Measurements from ENCODE around the gene CASKIN1.

Gene CASKIN1

GRCh38 chr16:2172688-2173335, 23.6 kb downstream of the CASKIN1 start:
- Histone ChIP-seq H4K20me1 (ENCODE audit: insufficient read depth, low read length) (no peaks in the 10 kb centered on the region), H3K4me3 (ENCODE audit: low read depth, low read length, poor library complexity, severe bottlenecking) (no peak overlapping the region), H3K36me3 (ENCODE audit: insufficient read depth, low read length) (peaks cover 46% of the 10 kb centered on the region), H3K9me3 (ENCODE audit: low read length) (no peaks in the 10 kb centered on the region), H2AFZ (ENCODE audit: low read length) (no peak overlapping the region), H3K79me2 (ENCODE audit: insufficient read depth, low read length) (no peaks in the 10 kb centered on the region), H3K4me2 (ENCODE audit: low read length) (no peak overlapping the region), H3K9me2 (ENCODE audit: low read depth, low read length) (no peaks in the 10 kb centered on the region), H3K9ac (ENCODE audit: low read length) (no peak overlapping the region), H3K27me3 (ENCODE audit: insufficient read depth, low read length) (no peaks in the 10 kb centered on the region), H3K4me1 (ENCODE audit: insufficient read depth, low read length, severe bottlenecking) (no peaks in the 10 kb centered on the region), H3K27ac (ENCODE audit: low read depth, low read length, poor library complexity, severe bottlenecking) (no peak overlapping the region), H3F3A (ENCODE audit: insufficient read depth, low read length) (no peaks in the 10 kb centered on the region)
- no peak for TF ChIP-seq CTCF (IDR thresholded peaks at IDR 0.05; ENCODE audit: low read length)
- TF ChIP-seq EZH2 (IDR thresholded peaks at IDR 0.05; ENCODE audit: borderline replicate concordance, low read length) = no peak

GRCh38 chr16:2171601-2172178, 24.7 kb downstream of the CASKIN1 start:
- H4K20me1 ChIP-seq (ENCODE audit: insufficient read depth, low read length) = no peaks in the 10 kb centered on the region
- no peaks in the 10 kb centered on the region for H3K9me3 ChIP-seq (ENCODE audit: low read length)
- H3K4me2 ChIP-seq (ENCODE audit: low read length) = no peak overlapping the region
- H3K9me2 ChIP-seq (ENCODE audit: low read depth, low read length) = no peaks in the 10 kb centered on the region
- H3K4me3 ChIP-seq (ENCODE audit: low read depth, low read length, poor library complexity, severe bottlenecking) = no peak overlapping the region
- H3K36me3 ChIP-seq (ENCODE audit: insufficient read depth, low read length) = peaks cover 52% of the 10 kb centered on the region
- H3K27me3 ChIP-seq (ENCODE audit: insufficient read depth, low read length) = no peaks in the 10 kb centered on the region
- H3K4me1 ChIP-seq (ENCODE audit: insufficient read depth, low read length, severe bottlenecking) = no peaks in the 10 kb centered on the region
- no peaks in the 10 kb centered on the region for H3K79me2 ChIP-seq (ENCODE audit: insufficient read depth, low read length)
- H3F3A ChIP-seq (ENCODE audit: insufficient read depth, low read length) = no peaks in the 10 kb centered on the region
- TF ChIP-seq EZH2 (IDR thresholded peaks at IDR 0.05; ENCODE audit: borderline replicate concordance, low read length) = no peak
- no peak for TF ChIP-seq CTCF (IDR thresholded peaks at IDR 0.05; ENCODE audit: low read length)
- H2AFZ ChIP-seq (ENCODE audit: low read length) = no peak overlapping the region
- H3K27ac ChIP-seq (ENCODE audit: low read depth, low read length, poor library complexity, severe bottlenecking) = no peak overlapping the region
- H3K9ac ChIP-seq (ENCODE audit: low read length) = no peak overlapping the region

- no peak for TF ChIP-seq EZH2 (IDR thresholded peaks at IDR 0.05; ENCODE audit: borderline replicate concordance, low read length)
- TF ChIP-seq CTCF (IDR thresholded peaks at IDR 0.05; ENCODE audit: low read length) = no peak
- no peaks in the 10 kb centered on the region for H3K79me2 ChIP-seq (ENCODE audit: insufficient read depth, low read length)
- H2AFZ ChIP-seq (ENCODE audit: low read length) = no peak overlapping the region
- no peaks in the 10 kb centered on the region for H3K4me1 ChIP-seq (ENCODE audit: insufficient read depth, low read length, severe bottlenecking)
- H3K9me2 ChIP-seq (ENCODE audit: low read depth, low read length) = no peaks in the 10 kb centered on the region
- no peak overlapping the region for H3K4me3 ChIP-seq (ENCODE audit: low read depth, low read length, poor library complexity, severe bottlenecking)
- H3K9me3 ChIP-seq (ENCODE audit: low read length) = no peaks in the 10 kb centered on the region
- no peak overlapping the region for H3K4me2 ChIP-seq (ENCODE audit: low read length)
- H3K27me3 ChIP-seq (ENCODE audit: insufficient read depth, low read length) = no peaks in the 10 kb centered on the region
- no peak overlapping the region for H3K9ac ChIP-seq (ENCODE audit: low read length)
- no peak overlapping the region for H3K27ac ChIP-seq (ENCODE audit: low read depth, low read length, poor library complexity, severe bottlenecking)
- peaks cover 54% of the 10 kb centered on the region for H3K36me3 ChIP-seq (ENCODE audit: insufficient read depth, low read length)
- no peaks in the 10 kb centered on the region for H4K20me1 ChIP-seq (ENCODE audit: insufficient read depth, low read length)
- H3F3A ChIP-seq (ENCODE audit: insufficient read depth, low read length) = no peaks in the 10 kb centered on the region
Observed at GRCh38 chr16:2170587-2171435, 25.6 kb downstream of the CASKIN1 start.
